Aorta (tissue), 5 donors: ENCODE results near the gene ZNF611. TPM values are rescaled to one million over a fixed set of nuclear protein-coding genes. Genes with fewer than 3 reads are reported as not detected.
"Not testable (repeated sequence)": the region's sequence is repeated elsewhere in the genome, so short reads cannot be mapped to it uniquely, and the experiment has no call there.

ENCODE experiments used
- ATAC-seq: fragments of 200-7000 bp; cut with Tn5 transposase; one replicate; pipeline ENCODE4 v1.9.1; 2022; ENCODE audit warnings: moderate library complexity; ENCODE audit not compliant: low FRiP score
- DNase-seq, 2 donors: peaks; one replicate each; pipeline ENCODE4 v3.0.0-alpha.2; 2020
- H3K27ac ChIP-seq, 2 donors: one replicate each; pipeline ENCODE4 v1.5.1; 2013; ENCODE audit warnings: low read length in 2 of 2, mild to moderate bottlenecking in 2 of 2, moderate library complexity in 2 of 2, control low read depth in 1 of 2, inconsistent platforms in 1 of 2, low read depth in 1 of 2
- H3K27me3 ChIP-seq, 2 donors: one replicate each; pipeline ENCODE4 v1.6.1; 2013; ENCODE audit warnings: control low read depth in 1 of 2, low read length in 1 of 2, mild to moderate bottlenecking in 1 of 2, moderate library complexity in 1 of 2; ENCODE audit not compliant: insufficient read depth in 2 of 2, control insufficient read depth in 1 of 2
- H3K36me3 ChIP-seq, 2 donors: one replicate each; pipeline ENCODE4 v1.6.1; 2013; ENCODE audit warnings: control low read depth in 1 of 2, low read length in 1 of 2, mild to moderate bottlenecking in 1 of 2; ENCODE audit not compliant: insufficient read depth in 2 of 2, control insufficient read depth in 1 of 2
- H3K4me1 ChIP-seq, 2 donors: one replicate each; pipeline ENCODE4 v1.6.1; 2013; ENCODE audit warnings: low read length in 2 of 2, control low read depth in 1 of 2, mild to moderate bottlenecking in 1 of 2, moderate library complexity in 1 of 2; ENCODE audit not compliant: insufficient read depth in 2 of 2, control insufficient read depth in 1 of 2
- H3K4me3 ChIP-seq, 2 donors: one replicate each; pipeline ENCODE4 v1.5.1; 2013; ENCODE audit warnings: low read length in 2 of 2, control low read depth in 1 of 2, mild to moderate bottlenecking in 1 of 2
- H3K9me3 ChIP-seq: one replicate; pipeline ENCODE4 v1.6.1; 2013; ENCODE audit warnings: mild to moderate bottlenecking, low read length; ENCODE audit not compliant: control insufficient read depth
- WGBS, 2 donors: extraction: QIAGEN DNeasy Blood & Tissue Kit; methylation state at CpG; one replicate each; pipeline ENCODE4 v1.1.7; 2013; 5-methylcytosine and 5-hydroxymethylcytosine counted together
- intact Hi-C, 2 donors: fragments of 100-400 bp; cut with DNase I; formaldehyde crosslinking; loops; one replicate each; pipeline versions ENCODE4 v1.14.2 to v1.15.0; 2022
- long read RNA-seq, 2 donors: library from polyadenylated mRNA; unstranded; transcript quantifications; one replicate each; pipeline ENCODE4 v2.0.0, GENCODE V29; 2020 to 2021
- polyA plus RNA-seq, 2 donors: library from polyadenylated mRNA; stranded (reverse); fragments of 200-250 nt; gene quantifications; one replicate each; pipeline ENCODE4 v1.2.3, GENCODE V29; 2013
- total RNA-seq, 2 donors: library from RNA; stranded (reverse); fragmentation: NEBNext Ultra II Directional; extraction: Animal tissue kit (Norgen Biotek cat#: 25700); gene quantifications; one replicate each; pipeline ENCODE4 v1.2.1, GENCODE V29; 2021
- donor health status: healthy with polysubstance abuse.
- donor health status: Bipolar disorder and iron deficiency.
- donor health status: DM: no; HTN: no; CAD: no.
- donor health status: DM: no; HTN: no; CAD: no.
- donor health status: DM: yes; HTN: yes; CAD: no.

ZNF611 gene
- total RNA-seq (10 to 100 TPM; 20.9 to 28.5 TPM), polyA plus RNA-seq (1 to 10 TPM; 1.5 to 2.7 TPM)
- long read RNA-seq, donor 1, partial matches to known transcripts, result 0 of 13 reads
- long read RNA-seq, donor 1, other reads (novel, unspliced or antisense), result 12 of 13 reads
- long read RNA-seq, donor 2, full-length matches to known transcripts, result 1 of 13 reads
- long read RNA-seq, donor 2, partial matches to known transcripts, result 0 of 13 reads
- long read RNA-seq, donor 2, other reads (novel, unspliced or antisense), result 12 of 13 reads

- DNase-seq, result peak; percentile 99 to 100
- peak within 1 kb of the TSS; percentile 73 to 80 for H3K4me3 ChIP-seq
- peak within 1 kb of the TSS in 1 of 2 donors; percentile 65 for H3K27ac ChIP-seq
- WGBS, 2 donors, result 2% methylated on average over 37 to 38 of the region's 38 CpGs
- no peaks in the 10 kb centered on the region for H3K27me3 ChIP-seq
- H3K36me3 ChIP-seq, result no peaks in the 10 kb centered on the region
- ATAC-seq, result peak; percentile 99
- H3K9me3 ChIP-seq, result no peaks in the 10 kb centered on the region
- H3K4me1 ChIP-seq, result no peaks in the 10 kb centered on the region
- intact Hi-C loops, result loop anchor here in 1 of 2 donors (2.0 kb wide), 1 partner anchor 44 kb away; no protein-coding TSS in a partner anchor
These were observed at the start of gene ZNF611 for GRCh38 chr19:52734893-52735661. Gene ZNF611, minus strand, starts transcription at chr19:52735044. Its CDS starts 19,150 bp downstream, at chr19:52715894.

GRCh38 chr19:52782864-52783263, 48.0 kb upstream of the ZNF611 start:
- ATAC-seq, H3K9me3 ChIP-seq, H3K36me3 ChIP-seq, H3K27me3 ChIP-seq, DNase-seq, H3K27ac ChIP-seq, intact Hi-C loops, H3K4me1 ChIP-seq, H3K4me3 ChIP-seq: not testable (repeated sequence)
- WGBS, 2 donors, result 90% methylated on average over 2 of the region's 2 CpGs; no CpG with 5 or more reads in 1 of the 2 donors

DNA sequence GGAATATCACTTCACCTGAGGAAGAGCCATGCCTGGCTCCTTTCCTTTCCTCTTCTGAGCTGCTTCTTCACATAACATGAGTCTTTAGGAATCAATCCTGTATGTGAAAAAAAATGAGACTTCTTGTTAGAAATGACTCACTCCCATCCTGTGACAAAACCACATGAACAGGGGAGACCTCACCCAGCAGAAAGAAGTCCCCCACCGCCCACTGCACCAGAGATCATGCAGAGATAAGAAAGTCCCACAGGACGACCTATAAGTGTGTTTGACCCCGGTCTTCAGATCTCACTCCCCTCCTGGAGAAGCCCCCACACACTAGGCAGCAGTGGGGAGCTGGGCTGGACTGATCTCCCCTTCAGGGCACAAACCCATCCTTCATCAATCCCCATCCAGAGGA, 44.0 kb upstream of the ZNF611 start:
- peaks cover 0 to 5% of the 10 kb centered on the region in 2 donors for H3K36me3 ChIP-seq
- intact Hi-C loops, result no loop called here
- H3K4me3 ChIP-seq, result no peak overlapping the region
- H3K27me3 ChIP-seq, result no peaks in the 10 kb centered on the region
- H3K9me3 ChIP-seq, result peaks cover 1% of the 10 kb centered on the region
- DNase-seq (no peak), ATAC-seq (no peak)
- 67 to 71% methylated on average over 3 of the region's 3 CpGs for WGBS, 2 donors
- no peaks in the 10 kb centered on the region for H3K4me1 ChIP-seq
- no peak overlapping the region for H3K27ac ChIP-seq

DNA sequence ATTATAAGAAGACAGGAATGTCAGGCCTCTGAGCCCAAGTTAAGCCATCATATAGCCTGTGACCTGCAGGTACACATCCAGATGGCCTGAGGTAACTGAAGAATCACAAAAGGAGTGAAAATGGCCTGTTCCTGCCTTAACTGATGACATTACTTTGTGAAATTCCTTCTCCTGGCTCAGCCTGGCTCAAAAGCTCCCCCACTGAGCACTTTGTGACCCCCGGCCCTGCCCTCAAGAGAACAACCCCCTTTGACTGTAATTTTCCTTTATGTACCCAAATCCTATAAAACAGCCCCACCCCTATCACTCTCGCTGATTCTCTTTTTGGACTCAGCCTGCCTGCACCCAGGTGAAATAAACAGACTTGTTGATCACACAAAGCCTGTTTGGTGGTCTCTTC, 21.6 kb upstream of the ZNF611 start:
- H3K4me1 ChIP-seq, H3K9me3 ChIP-seq, DNase-seq, ATAC-seq, intact Hi-C loops, H3K36me3 ChIP-seq, H3K4me3 ChIP-seq, H3K27me3 ChIP-seq, H3K27ac ChIP-seq: not testable (repeated sequence)
- 74 to 77% methylated on average over 2 of the region's 2 CpGs for WGBS, 2 donors

- Histone ChIP-seq H3K27me3 (no peaks in the 10 kb centered on the region), H3K4me1 (no peaks in the 10 kb centered on the region), H3K9me3 (no peaks in the 10 kb centered on the region), H3K27ac (no peak overlapping the region), H3K36me3 (no peaks in the 10 kb centered on the region), H3K4me3 (no peak overlapping the region)
- intact Hi-C loops, result loop anchor here in 1 of 2 donors (10.0 kb wide), 1 partner anchor 415 kb away; the partner anchor contains the start of gene ZNF610
- DNase-seq, result no peak
- ATAC-seq, result no peak
- WGBS, 2 donors, result 72 to 86% methylated on average over 4 of the region's 4 CpGs
These were observed 14.9 kb upstream of the ZNF611 start for GRCh38 chr19:52749780-52750179.

- Histone ChIP-seq H3K9me3 (peaks cover 1% of the 10 kb centered on the region), H3K27me3 (no peaks in the 10 kb centered on the region), H3K4me3 (no peak overlapping the region), H3K27ac (no peak overlapping the region), H3K4me1 (no peaks in the 10 kb centered on the region), H3K36me3 (no peaks in the 10 kb centered on the region)
- no peak for DNase-seq
- intact Hi-C loops, result loop anchor here in 1 of 2 donors (10.0 kb wide), 1 partner anchor 414 kb away; the partner anchor contains the start of gene ZNF610
- 19 to 30% methylated on average over 8 of the region's 8 CpGs for WGBS, 2 donors
- ATAC-seq, result no peak
These were observed 13.6 kb upstream of the ZNF611 start for GRCh38 chr19:52748336-52748950.

DNA sequence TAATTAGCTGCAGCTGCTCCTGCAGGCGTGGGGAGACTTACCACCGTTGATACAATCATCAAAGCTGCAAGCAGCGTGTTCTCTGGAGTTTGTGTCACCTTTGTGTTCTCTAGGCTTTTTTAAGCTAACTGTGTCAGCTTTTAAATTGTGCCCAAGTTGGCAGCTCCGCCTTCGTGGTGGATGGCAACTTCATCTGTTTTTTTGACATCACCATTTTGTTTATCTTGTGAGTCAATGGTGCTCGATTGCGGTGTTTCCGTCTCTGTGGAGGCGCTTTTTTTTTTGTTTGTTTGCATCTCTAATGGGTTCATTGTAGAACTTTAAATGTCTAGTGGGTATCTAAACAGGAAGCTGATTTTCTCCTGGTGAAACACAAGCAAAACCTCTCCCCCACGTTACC, 11.1 kb upstream of the ZNF611 start:
- not testable (repeated sequence) for H3K27ac ChIP-seq, DNase-seq, H3K4me3 ChIP-seq, H3K4me1 ChIP-seq, H3K9me3 ChIP-seq, H3K27me3 ChIP-seq, ATAC-seq, H3K36me3 ChIP-seq
- intact Hi-C loops, result loop anchor here in 1 of 2 donors (10.0 kb wide), 1 partner anchor 411 kb away; the partner anchor contains the start of gene ZNF610
- 56 to 60% methylated on average over 10 of the region's 10 CpGs for WGBS, 2 donors

GRCh38 chr19:52743091-52743490, 8.2 kb upstream of the ZNF611 start:
- no peak for ATAC-seq
- Histone ChIP-seq H3K27ac (no peak overlapping the region), H3K9me3 (peaks cover 1% of the 10 kb centered on the region), H3K4me1 (no peaks in the 10 kb centered on the region), H3K4me3 (no peak overlapping the region), H3K27me3 (no peaks in the 10 kb centered on the region), H3K36me3 (no peaks in the 10 kb centered on the region)
- WGBS, 2 donors, result 91 to 95% methylated on average over 3 of the region's 3 CpGs
- intact Hi-C loops, result loop anchor here in 1 of 2 donors (10.0 kb wide), 1 partner anchor 408 kb away; the partner anchor contains the start of gene ZNF610
- no peak for DNase-seq
